HG03039 (cell line): ENCODE measurements around the gene GAK.

ENCODE experiments used
- ATAC-seq: cut with Tn5 transposase; IDR thresholded peaks from one replicate; pipeline ENCODE4 v1.9.1; 2021; ENCODE audit warnings: mild to moderate bottlenecking, moderate library complexity; ENCODE audit not compliant: unreplicated experiment

Gene GAK

DNA sequence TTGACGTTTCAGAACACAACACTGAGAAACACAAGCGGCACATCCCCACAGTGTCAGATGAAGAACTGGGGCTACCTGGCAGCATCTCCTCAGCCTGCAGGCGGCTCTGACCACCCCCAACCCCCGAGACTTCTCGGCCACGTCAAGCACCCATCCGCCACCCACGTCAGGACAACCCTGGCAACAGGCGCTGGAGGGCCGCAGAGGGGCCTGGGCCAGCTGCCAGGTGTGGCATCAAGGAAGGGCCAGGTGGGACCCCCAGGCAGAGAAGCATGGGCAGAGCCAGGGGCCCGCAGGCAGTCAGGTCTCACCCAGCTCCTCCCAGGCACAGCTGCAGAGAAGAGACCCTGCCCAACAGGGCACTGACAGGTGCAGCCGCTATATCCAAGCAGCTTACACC is 22.3 kb downstream of the GAK start:
- ATAC-seq: no peak

- no peak for ATAC-seq
These were observed 23.0 kb downstream of the GAK start for GRCh38 chr4:909131-909571.

GRCh38 chr4:907691-908425 is 24.3 kb downstream of the GAK start:
- no peak for ATAC-seq

- ATAC-seq: no peak
These were observed 25.1 kb downstream of the GAK start for GRCh38 chr4:907103-907400.

DNA sequence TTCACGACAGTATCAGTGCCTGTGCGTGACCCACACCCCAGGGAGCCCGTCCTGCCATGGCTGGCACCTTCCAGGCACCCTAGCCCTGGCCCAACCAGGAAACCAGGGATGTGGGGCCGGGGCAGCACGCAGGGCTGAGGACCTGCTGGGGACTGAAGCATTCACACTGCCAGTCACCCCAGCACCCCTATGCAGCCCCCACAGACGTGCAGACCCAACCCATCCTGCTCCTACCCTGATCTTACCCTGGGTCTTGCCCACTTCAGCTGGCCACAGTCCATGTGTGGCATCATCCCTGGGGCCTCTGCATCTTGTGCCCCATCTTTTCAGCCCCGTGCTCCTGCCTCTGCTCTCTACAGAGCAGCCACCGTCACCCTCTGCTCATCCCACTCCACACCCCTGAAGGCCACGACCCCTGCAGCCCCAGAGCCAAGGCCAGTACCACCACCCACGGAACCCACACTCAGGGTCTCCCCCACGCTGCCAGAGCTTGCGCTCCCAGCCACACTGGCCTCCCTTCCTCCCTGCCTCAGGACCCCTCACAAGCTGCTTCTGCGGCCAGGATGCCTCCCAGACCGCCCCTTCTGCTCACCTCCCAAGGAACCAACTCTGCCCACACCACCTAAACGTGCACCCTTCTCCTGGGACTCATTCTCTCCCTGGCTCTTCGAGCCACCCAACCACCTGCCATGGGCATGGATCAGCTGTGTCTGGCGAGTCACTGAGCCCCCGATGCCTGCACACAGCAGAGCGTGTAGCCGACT is 25.6 kb downstream of the GAK start:
- ATAC-seq: no peak

DNA sequence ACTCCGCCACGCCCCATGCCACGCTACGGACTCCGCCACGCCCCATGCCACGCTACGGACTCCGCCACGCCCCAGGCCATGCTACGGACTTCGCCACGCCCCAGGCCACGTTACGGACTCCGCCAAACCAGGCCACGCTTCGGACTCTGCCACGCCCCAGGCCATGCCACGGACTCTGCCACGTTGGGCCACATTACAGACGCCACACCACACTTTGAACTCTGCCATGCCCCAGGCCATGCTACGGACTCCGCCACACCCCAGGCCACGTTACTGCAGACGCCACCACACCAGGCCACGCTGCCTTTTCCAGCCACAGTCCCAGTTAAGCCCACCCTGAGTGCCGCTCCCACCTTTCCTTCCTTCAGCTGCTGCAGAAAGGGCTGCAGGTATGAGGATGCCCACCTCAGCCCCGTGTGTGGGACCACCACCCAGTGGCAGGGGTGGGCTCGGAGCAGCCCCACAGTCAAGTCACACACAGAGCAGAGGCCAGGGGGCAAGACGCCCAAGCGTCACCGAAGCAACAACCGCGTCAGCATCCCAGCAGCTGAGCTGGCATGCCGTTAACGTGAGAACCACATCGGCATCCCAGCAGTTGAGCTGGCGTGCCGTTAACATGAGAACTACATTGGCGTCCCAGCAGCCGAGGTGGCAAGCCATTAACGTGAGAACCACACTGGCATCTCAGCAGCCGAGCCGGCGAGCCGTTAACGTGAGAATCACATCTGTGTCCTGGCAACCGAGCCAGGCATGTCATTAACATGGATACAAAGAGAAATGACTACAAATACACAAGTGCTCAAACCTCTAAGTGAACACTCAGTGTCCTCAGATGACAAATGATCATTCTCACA is 26.4 kb downstream of the GAK start:
- ATAC-seq: no peak

GRCh38 chr4:903066-904046 is 28.8 kb downstream of the GAK start:
- no peak for ATAC-seq

DNA sequence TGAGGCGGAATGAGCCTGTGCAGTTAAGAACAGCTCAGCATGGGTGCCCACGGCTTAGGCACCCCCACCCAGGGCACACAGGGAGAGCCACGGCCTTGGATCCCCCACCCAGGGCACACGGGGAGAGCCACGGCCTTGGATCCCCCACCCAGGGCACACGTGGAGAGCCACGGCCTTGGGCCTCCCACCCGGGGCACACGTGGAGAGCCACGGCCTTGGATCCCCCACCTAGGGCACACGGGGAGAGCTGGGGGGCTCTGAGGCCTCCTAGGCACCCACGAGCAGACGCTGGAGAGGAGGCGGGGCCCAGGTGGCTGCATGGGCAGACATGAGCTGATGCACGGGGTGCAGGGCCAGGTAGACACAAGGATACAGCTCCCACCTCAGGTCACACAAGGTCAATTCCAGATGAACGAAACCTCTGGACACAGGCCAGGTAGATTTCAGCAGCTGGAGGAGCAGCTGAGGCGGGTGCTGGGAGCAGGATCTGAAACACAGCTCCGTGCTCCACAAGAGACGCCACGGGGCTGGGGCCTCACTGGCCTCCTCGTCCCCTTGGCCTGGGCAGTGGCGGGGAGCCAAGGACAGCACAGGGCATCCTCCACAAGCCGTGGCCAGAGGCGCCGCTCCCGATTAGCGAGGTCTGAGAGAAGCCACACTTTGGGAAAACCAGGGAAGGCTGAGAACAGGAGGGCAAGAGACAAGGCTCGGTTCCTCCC is 30.8 kb downstream of the GAK start:
- no peak for ATAC-seq

DNA sequence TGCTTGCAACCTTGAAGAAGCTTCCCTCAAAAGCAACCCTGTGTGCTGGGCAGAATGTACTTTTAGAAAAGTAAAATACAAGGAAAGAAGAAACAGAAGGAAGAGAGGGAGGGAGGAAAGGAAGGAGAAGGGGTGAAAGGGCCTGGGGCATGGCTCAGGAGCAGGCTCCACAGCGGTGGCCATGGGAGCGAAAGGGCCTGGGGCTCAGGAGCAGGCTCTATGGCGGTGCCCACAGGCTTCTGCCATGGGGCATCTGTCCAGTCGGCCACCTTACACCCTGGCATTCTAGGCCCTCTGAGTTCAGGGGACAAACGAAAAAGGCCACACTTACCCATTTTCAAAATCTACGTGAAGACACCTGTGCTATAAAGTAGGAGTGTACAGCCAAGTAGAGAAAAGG is 31.4 kb downstream of the GAK start:
- no peak for ATAC-seq

GRCh38 chr4:900073-900472 is 32.0 kb downstream of the GAK start:
- no peak for ATAC-seq

DNA sequence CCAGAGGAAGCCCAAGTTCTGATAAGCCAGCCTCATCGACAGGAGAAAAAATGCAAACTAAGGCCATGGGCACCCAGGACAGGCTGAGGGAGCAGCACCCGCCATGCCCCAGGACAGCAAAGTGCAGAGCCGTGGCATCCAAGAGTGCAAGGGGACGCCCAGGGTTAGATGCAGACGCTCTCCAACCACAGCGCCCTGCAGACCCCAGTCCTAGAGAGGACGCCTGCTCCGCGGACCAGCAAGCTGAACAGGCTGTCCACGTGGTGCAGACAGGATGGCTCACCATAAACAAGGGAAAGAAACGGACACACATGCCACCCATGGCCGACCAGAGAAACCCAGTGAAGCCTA is 32.6 kb downstream of the GAK start:
- no peak for ATAC-seq

- no peak for ATAC-seq
These were observed 33.1 kb downstream of the GAK start for GRCh38 chr4:898869-899555.

DNA sequence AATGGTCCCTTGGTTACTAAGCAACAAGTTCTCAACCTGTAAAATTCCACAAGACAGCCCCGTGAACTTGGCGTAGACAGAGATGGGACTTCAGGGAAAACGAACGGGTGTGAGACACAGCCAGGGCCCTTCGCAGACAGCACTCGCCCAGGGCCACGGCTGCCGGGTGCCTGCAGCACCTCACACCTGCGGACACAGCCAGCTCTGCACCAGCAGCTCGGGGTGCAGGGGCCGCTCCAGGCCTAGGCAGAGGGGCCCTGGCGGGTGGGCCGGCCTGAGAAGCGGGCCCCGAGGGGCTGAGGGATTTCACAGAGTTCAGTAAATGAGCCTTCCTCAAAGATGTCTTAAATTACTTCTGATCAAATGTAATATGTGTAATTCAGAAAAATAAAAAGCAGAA is 34.0 kb downstream of the GAK start:
- no peak for ATAC-seq

- ATAC-seq: no peak
These were observed 35.5 kb downstream of the GAK start for GRCh38 chr4:896630-897029.

GRCh38 chr4:896216-896615 is 35.9 kb downstream of the GAK start:
- ATAC-seq: no peak

GRCh38 chr4:895596-895995 is 36.5 kb downstream of the GAK start:
- ATAC-seq: no peak

DNA sequence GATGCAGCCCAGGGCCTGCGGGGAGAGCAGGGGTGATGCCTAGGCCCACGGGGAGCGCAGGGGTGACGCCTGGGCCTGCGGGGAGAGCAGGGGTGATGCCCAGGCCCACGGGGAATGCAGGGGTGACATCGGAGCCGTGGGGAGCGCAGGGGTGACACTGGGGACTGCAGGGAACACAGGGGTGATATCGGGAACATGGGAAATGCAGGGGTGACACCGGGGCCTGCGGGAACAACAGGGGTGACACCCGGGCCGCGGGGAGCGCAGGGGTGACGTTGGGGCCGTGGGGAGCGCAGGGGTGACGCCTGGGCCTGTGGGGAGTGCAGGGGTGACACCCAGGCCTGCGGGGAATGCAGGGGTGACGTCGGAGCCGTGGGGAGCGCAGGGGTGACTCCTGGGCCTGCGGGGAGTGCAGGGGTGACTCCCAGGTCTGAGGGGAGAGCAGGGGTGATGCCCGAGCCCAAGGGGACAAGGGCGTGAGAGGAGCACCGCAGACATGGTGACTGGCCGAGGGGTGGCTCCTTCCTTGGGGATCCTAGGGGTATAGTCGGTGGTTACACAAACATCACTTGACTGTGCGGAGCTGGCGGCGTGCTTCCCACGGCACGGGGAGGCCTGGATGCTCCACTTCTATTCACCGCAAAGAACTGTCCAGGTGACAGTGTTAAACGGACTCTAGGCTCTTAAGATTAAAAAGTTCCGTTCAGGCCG is 38.0 kb downstream of the GAK start:
- no peak for ATAC-seq

- no peak for ATAC-seq
These were observed 38.7 kb downstream of the GAK start for GRCh38 chr4:893276-893994.
